ENCODE data around the gene PDYN.

DNA sequence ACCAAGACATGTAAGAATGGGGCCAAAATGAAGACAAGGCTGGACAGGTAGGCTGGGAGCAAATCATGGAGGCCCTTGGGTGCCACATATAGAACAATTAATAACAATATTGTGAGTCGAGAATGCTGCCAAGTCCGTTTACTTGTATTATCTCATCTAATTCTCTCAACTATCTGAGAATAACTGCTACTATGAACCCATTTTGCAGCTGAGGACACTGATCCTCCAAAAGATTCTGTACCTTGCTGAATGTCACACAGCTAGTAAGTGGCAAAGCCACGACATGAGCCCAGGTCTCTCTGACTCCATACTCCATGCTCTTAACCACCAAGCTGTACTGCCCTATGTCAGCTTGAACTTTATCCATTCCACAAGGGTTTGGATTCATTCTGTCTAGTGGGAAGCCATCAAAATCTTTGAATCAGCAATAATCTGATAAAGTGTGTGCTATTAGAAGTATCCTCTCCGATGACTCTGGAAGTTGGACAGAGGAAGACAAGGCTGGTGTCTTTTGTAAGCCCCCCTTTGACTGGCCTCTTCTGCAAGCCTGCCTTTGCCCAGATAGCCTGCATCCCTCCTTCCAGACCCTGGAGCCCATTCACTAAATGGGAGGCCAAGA, 43.5 kb upstream of the PDYN start:
- no peak for TF ChIP-seq CTCF (IDR thresholded peaks at IDR 0.05; ENCODE audit: borderline replicate concordance, extremely low read depth, low read length, poor library complexity, severe bottlenecking)
- TF ChIP-seq EZH2 (IDR thresholded peaks at IDR 0.05; ENCODE audit: borderline replicate concordance, low read depth, low read length, severe bottlenecking) = no peak
